CD4-positive, alpha-beta T cell (primary cell): ENCODE measurements around the gene TIAM1. TPM values are rescaled to one million over a fixed set of nuclear protein-coding genes. Genes with fewer than 3 reads are reported as not detected.

Experiments
- ATAC-seq: fragments of 200-7000 bp; cut with Tn5 transposase; one replicate; pipeline ENCODE4 v1.10.0; 2022; ENCODE audit warnings: mild to moderate bottlenecking; ENCODE audit not compliant: poor library complexity
- CTCF ChIA-PET: fragments of 350-600 bp; sonication (Branson Sonifier 250); formaldehyde crosslinking; loops from one replicate; lab custom pipeline; 2021; ENCODE audit warnings: antibody characterized with exemption, inconsistent platforms; lab: Charles Lee
- POLR2A ChIA-PET: fragments of 350-600 bp; sonication (Branson Sonifier 250); formaldehyde crosslinking; loops from one replicate; lab custom pipeline; 2021; ENCODE audit warnings: antibody characterized with exemption, inconsistent platforms; lab: Charles Lee
- DNase-seq, 14 experiments: peaks; one replicate each; pipeline ENCODE4 v3.0.0-alpha.2; 2013 to 2020; ENCODE audit warnings: mixed read lengths in 2 of 14
- H3K27ac ChIP-seq, 2 donors: one replicate each; pipeline versions ENCODE4 v1.5.1 to v1.7.0; 2013; ENCODE audit warnings: low read length in 2 of 2, low read depth in 1 of 2, mild to moderate bottlenecking in 1 of 2
- H3K27me3 ChIP-seq, 2 experiments: 1 replicate in 1 of 2; 2 replicates in 1 of 2; pipeline versions ENCODE4 v1.6.1 to v1.7.0; 2013; ENCODE audit warnings: low read length in 2 of 2, control low read depth in 1 of 2, mild to moderate bottlenecking in 1 of 2, moderate library complexity in 1 of 2; ENCODE audit not compliant: insufficient read depth in 2 of 2, control insufficient read depth in 1 of 2
- H3K36me3 ChIP-seq: one replicate; pipeline ENCODE4 v1.6.1; 2013; ENCODE audit warnings: low read length, control low read depth; ENCODE audit not compliant: insufficient read depth
- H3K4me1 ChIP-seq: one replicate; pipeline ENCODE4 v1.6.1; 2013; ENCODE audit warnings: low read length, control low read depth; ENCODE audit not compliant: insufficient read depth
- H3K4me3 ChIP-seq: one replicate; pipeline ENCODE4 v1.5.1; 2013; ENCODE audit warnings: mild to moderate bottlenecking, low read length, moderate library complexity
- H3K9me3 ChIP-seq, 2 experiments: 1 replicate in 1 of 2; 2 replicates in 1 of 2; pipeline versions ENCODE4 v1.6.1 to v1.7.0; 2013; ENCODE audit warnings: low read length in 2 of 2, mild to moderate bottlenecking in 2 of 2, control low read depth in 1 of 2, moderate library complexity in 1 of 2; ENCODE audit not compliant: control insufficient read depth in 1 of 2, insufficient read depth in 1 of 2
- H3K27ac Mint-ChIP-seq: one replicate; pipeline ENCODE4 v1.8.0; 2020; ENCODE audit warnings: mixed read lengths
- H3K27me3 Mint-ChIP-seq: one replicate; pipeline ENCODE4 v1.8.0; 2021; ENCODE audit warnings: mixed read lengths
- H3K36me3 Mint-ChIP-seq: one replicate; pipeline ENCODE4 v1.8.0; 2021; ENCODE audit warnings: low read depth, mixed read lengths
- H3K4me1 Mint-ChIP-seq: one replicate; pipeline ENCODE4 v1.8.0; 2021; ENCODE audit warnings: low read depth, mixed read lengths
- H3K4me3 Mint-ChIP-seq: one replicate; pipeline ENCODE4 v1.8.0; 2020; ENCODE audit warnings: mild to moderate bottlenecking, mixed read lengths
- H3K9me3 Mint-ChIP-seq: one replicate; pipeline ENCODE4 v1.8.0; 2020; ENCODE audit warnings: mixed read lengths
- intact Hi-C, 2 experiments: fragments of 100-400 bp; cut with DNase I in 1 of 2; cut with micrococcal nuclease in 1 of 2; formaldehyde crosslinking; loops; one replicate each; pipeline versions ENCODE4 v1.15.1 to v1.9.0; 2023 to 2025; cut with DNase I, micrococcal nuclease
- total RNA-seq, 174 experiments: library from RNA in 2 of 174; stranded (reverse) in 2 of 174; gene quantifications; one replicate each; pipeline ENCODE4 v1.2.3 and lab custom pipeline; 2021 to 2026
- TF ChIP-seq, protein P1 (sequence below): fragments of 200-600 bp; IDR thresholded peaks from one replicate; pipeline ENCODE4 v1.8.0; 2022; ENCODE audit warnings: antibody characterized with exemption, mild to moderate bottlenecking

TIAM1 gene
- total RNA-seq, 2 experiments from 2014 or later, result 39.6 to 39.8 TPM

GRCh38 chr21:31185663-31186062, 158.4 kb downstream of the TIAM1 start:
- Histone ChIP-seq H3K27ac (peak overlapping the region; percentile 64 to 75), H3K36me3 (no peaks in the 10 kb centered on the region), H3K4me3 (peak overlapping the region; percentile 56), H3K4me1 (peaks cover 76% of the 10 kb centered on the region), H3K9me3 (no peaks in the 10 kb centered on the region), H3K27me3 (no peaks in the 10 kb centered on the region)
- Mint-ChIP-seq H3K9me3 (no peaks in the 10 kb centered on the region), H3K27me3 (no peaks in the 10 kb centered on the region), H3K36me3 (peaks cover 38% of the 10 kb centered on the region), H3K4me1 (peaks cover 85% of the 10 kb centered on the region), H3K27ac (peak overlapping the region; percentile 97), H3K4me3 (peak overlapping the region; percentile 85)
- ChIA-PET POLR2A (interaction anchor here (0.6 to 4.9 kb wide), 9 partner anchors 9 to 380 kb away, joined by 3 to 57 read pairs (median 6); no protein-coding TSS in a partner anchor), CTCF (interaction anchor here (1.3 kb wide), 1 partner anchor 10 kb away, joined by 4 read pairs; no protein-coding TSS in a partner anchor)
- peak in 6 of 14 experiments; percentile 22 to 66 (median 50) for DNase-seq
- TF ChIP-seq, protein P1, sequence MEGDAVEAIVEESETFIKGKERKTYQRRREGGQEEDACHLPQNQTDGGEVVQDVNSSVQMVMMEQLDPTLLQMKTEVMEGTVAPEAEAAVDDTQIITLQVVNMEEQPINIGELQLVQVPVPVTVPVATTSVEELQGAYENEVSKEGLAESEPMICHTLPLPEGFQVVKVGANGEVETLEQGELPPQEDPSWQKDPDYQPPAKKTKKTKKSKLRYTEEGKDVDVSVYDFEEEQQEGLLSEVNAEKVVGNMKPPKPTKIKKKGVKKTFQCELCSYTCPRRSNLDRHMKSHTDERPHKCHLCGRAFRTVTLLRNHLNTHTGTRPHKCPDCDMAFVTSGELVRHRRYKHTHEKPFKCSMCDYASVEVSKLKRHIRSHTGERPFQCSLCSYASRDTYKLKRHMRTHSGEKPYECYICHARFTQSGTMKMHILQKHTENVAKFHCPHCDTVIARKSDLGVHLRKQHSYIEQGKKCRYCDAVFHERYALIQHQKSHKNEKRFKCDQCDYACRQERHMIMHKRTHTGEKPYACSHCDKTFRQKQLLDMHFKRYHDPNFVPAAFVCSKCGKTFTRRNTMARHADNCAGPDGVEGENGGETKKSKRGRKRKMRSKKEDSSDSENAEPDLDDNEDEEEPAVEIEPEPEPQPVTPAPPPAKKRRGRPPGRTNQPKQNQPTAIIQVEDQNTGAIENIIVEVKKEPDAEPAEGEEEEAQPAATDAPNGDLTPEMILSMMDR, result no peak
- ATAC-seq, result peak; percentile 27
- intact Hi-C loops, result loop anchor here (2.0 to 5.0 kb wide), 3 partner anchors 373 to 542 kb away; partner anchors contain the start of gene SOD1 (in 2 of the 2)

DNA sequence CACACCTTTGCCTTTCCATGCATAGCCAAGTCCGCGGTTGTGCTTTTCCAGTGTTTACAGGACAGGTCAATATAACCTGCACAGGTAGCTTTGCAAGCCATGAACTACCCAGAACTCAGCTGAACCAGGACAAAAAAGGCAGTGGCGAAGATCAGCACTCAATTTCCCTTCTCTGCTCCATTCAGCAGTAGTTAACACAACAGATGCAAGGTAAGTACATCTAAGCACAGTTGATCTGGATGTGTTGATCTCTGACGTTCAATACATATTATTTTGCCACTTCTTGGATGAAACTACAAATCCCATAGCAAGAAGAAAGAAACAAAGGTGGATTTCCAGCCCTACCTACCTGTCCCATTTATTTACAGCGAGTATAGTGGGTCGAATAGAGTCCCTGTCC, 159.2 kb downstream of the TIAM1 start:
- TF ChIP-seq, protein P1, result no peak
- peak overlapping the region; percentile 90 for H3K4me3 Mint-ChIP-seq
- no peaks in the 10 kb centered on the region for H3K27me3 Mint-ChIP-seq
- ATAC-seq (no peak), DNase-seq (no peak)
- POLR2A ChIA-PET, result interaction anchor here (0.6 to 4.9 kb wide), 10 partner anchors 7 to 374 kb away, joined by 3 to 57 read pairs (median 6); no protein-coding TSS in a partner anchor
- H3K4me3 ChIP-seq, result peak overlapping the region; percentile 57
- H3K36me3 Mint-ChIP-seq, result peaks cover 45% of the 10 kb centered on the region
- H3K9me3 ChIP-seq, result no peaks in the 10 kb centered on the region
- no peaks in the 10 kb centered on the region for H3K36me3 ChIP-seq
- peaks cover 77% of the 10 kb centered on the region for H3K4me1 ChIP-seq
- no peaks in the 10 kb centered on the region for H3K27me3 ChIP-seq
- H3K4me1 Mint-ChIP-seq, result peaks cover 84% of the 10 kb centered on the region
- peak overlapping the region; percentile 62 to 89 for H3K27ac ChIP-seq
- CTCF ChIA-PET, result no interaction called here
- intact Hi-C loops, result loop anchor here (5.0 kb wide), 4 partner anchors 212 to 542 kb away; partner anchors contain the start of gene SOD1 (in 2 of the 2)
- H3K27ac Mint-ChIP-seq, result peak overlapping the region; percentile 99
- H3K9me3 Mint-ChIP-seq, result no peaks in the 10 kb centered on the region

DNA sequence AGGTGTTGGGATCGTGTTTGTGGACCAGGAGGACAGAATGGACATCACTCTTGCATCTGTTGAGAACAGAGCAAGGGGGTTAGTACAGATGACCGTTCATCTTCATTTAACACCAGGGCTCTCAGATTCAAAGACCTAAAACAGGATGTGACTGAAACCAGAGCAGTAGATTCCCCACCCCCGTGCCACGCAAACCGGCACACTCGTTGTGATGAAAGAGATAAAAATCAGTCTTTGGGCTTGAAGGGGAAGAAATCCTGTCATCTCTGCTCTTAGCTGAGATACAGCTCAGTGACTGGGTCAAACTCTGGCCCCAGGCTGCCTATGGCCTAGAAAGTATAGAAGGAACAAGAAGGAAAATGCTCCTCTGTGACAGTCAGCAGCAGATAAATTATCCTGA, 159.6 kb downstream of the TIAM1 start:
- Histone ChIP-seq H3K36me3 (no peaks in the 10 kb centered on the region), H3K27me3 (no peaks in the 10 kb centered on the region), H3K4me3 (peak overlapping the region; percentile 57), H3K9me3 (no peaks in the 10 kb centered on the region), H3K27ac (peak overlapping the region; percentile 62 to 89), H3K4me1 (peaks cover 77% of the 10 kb centered on the region)
- Mint-ChIP-seq H3K36me3 (peaks cover 46% of the 10 kb centered on the region), H3K9me3 (no peaks in the 10 kb centered on the region), H3K4me1 (peaks cover 80% of the 10 kb centered on the region), H3K4me3 (peak overlapping the region; percentile 90), H3K27me3 (no peaks in the 10 kb centered on the region), H3K27ac (peak overlapping the region; percentile 99)
- POLR2A ChIA-PET, result interaction anchor here (0.6 to 4.9 kb wide), 10 partner anchors 8 to 374 kb away, joined by 3 to 57 read pairs (median 4); no protein-coding TSS in a partner anchor
- DNase-seq (peak; percentile 45 to 84 (median 61)), ATAC-seq (peak; percentile 28)
- TF ChIP-seq, protein P1, result no peak
- CTCF ChIA-PET, result no interaction called here
- intact Hi-C loops, result loop anchor here (5.0 kb wide), 2 partner anchors 213 to 373 kb away; no protein-coding TSS in a partner anchor
